ENCODE results near the gene TTLL8.

The TTLL8 gene

GRCh38 chr22:50047346-50047745, 10.8 kb downstream of the TTLL8 start:
- Histone ChIP-seq H3K4me1 (ENCODE audit: control insufficient read depth, insufficient read depth, low read length) (no peaks in the 10 kb centered on the region), H3K9me3 (ENCODE audit: control insufficient read depth, insufficient read depth, low read length) (no peaks in the 10 kb centered on the region), H3K36me3 (ENCODE audit: control insufficient read depth, insufficient read depth, low read length) (no peaks in the 10 kb centered on the region), H3K9ac (ENCODE audit: low read depth, low read length) (no peak overlapping the region), H3K27me3 (ENCODE audit: control insufficient read depth, insufficient read depth, low read length) (no peaks in the 10 kb centered on the region), H3K27ac (ENCODE audit: low read depth, low read length) (no peak overlapping the region), H3K4me3 (ENCODE audit: low read depth, low read length) (no peak overlapping the region)

- Histone ChIP-seq H3K27ac (ENCODE audit: low read depth, low read length) (no peak overlapping the region), H3K4me3 (ENCODE audit: low read depth, low read length) (no peak overlapping the region), H3K27me3 (ENCODE audit: control insufficient read depth, insufficient read depth, low read length) (no peaks in the 10 kb centered on the region), H3K9ac (ENCODE audit: low read depth, low read length) (no peak overlapping the region), H3K9me3 (ENCODE audit: control insufficient read depth, insufficient read depth, low read length) (no peaks in the 10 kb centered on the region), H3K4me1 (ENCODE audit: control insufficient read depth, insufficient read depth, low read length) (no peaks in the 10 kb centered on the region), H3K36me3 (ENCODE audit: control insufficient read depth, insufficient read depth, low read length) (no peaks in the 10 kb centered on the region)
Measured at GRCh38 chr22:50046481-50047245, 11.4 kb downstream of the TTLL8 start.

GRCh38 chr22:50046019-50046415, 12.1 kb downstream of the TTLL8 start:
- H3K4me1 ChIP-seq (ENCODE audit: control insufficient read depth, insufficient read depth, low read length): no peaks in the 10 kb centered on the region
- no peak overlapping the region for H3K27ac ChIP-seq (ENCODE audit: low read depth, low read length)
- H3K4me3 ChIP-seq (ENCODE audit: low read depth, low read length): no peak overlapping the region
- no peaks in the 10 kb centered on the region for H3K27me3 ChIP-seq (ENCODE audit: control insufficient read depth, insufficient read depth, low read length)
- no peaks in the 10 kb centered on the region for H3K36me3 ChIP-seq (ENCODE audit: control insufficient read depth, insufficient read depth, low read length)
- no peak overlapping the region for H3K9ac ChIP-seq (ENCODE audit: low read depth, low read length)
- H3K9me3 ChIP-seq (ENCODE audit: control insufficient read depth, insufficient read depth, low read length): no peaks in the 10 kb centered on the region

- Histone ChIP-seq H3K9ac (ENCODE audit: low read depth, low read length) (no peak overlapping the region), H3K4me1 (ENCODE audit: control insufficient read depth, insufficient read depth, low read length) (no peaks in the 10 kb centered on the region), H3K4me3 (ENCODE audit: low read depth, low read length) (no peak overlapping the region), H3K27me3 (ENCODE audit: control insufficient read depth, insufficient read depth, low read length) (no peaks in the 10 kb centered on the region), H3K27ac (ENCODE audit: low read depth, low read length) (no peak overlapping the region), H3K9me3 (ENCODE audit: control insufficient read depth, insufficient read depth, low read length) (no peaks in the 10 kb centered on the region), H3K36me3 (ENCODE audit: control insufficient read depth, insufficient read depth, low read length) (no peaks in the 10 kb centered on the region)
Measured at GRCh38 chr22:50045211-50046018, 12.7 kb downstream of the TTLL8 start.

GRCh38 chr22:50044485-50045118, 13.5 kb downstream of the TTLL8 start:
- no peaks in the 10 kb centered on the region for H3K36me3 ChIP-seq (ENCODE audit: control insufficient read depth, insufficient read depth, low read length)
- H3K4me1 ChIP-seq (ENCODE audit: control insufficient read depth, insufficient read depth, low read length): no peaks in the 10 kb centered on the region
- H3K27me3 ChIP-seq (ENCODE audit: control insufficient read depth, insufficient read depth, low read length): no peaks in the 10 kb centered on the region
- H3K9ac ChIP-seq (ENCODE audit: low read depth, low read length): no peak overlapping the region
- H3K27ac ChIP-seq (ENCODE audit: low read depth, low read length): no peak overlapping the region
- no peaks in the 10 kb centered on the region for H3K9me3 ChIP-seq (ENCODE audit: control insufficient read depth, insufficient read depth, low read length)
- H3K4me3 ChIP-seq (ENCODE audit: low read depth, low read length): no peak overlapping the region

GRCh38 chr22:50041361-50042065, 16.6 kb downstream of the TTLL8 start:
- no peak overlapping the region for H3K9ac ChIP-seq (ENCODE audit: low read depth, low read length)
- H3K4me3 ChIP-seq (ENCODE audit: low read depth, low read length): no peak overlapping the region
- H3K9me3 ChIP-seq (ENCODE audit: control insufficient read depth, insufficient read depth, low read length): no peaks in the 10 kb centered on the region
- H3K27ac ChIP-seq (ENCODE audit: low read depth, low read length): no peak overlapping the region
- no peaks in the 10 kb centered on the region for H3K4me1 ChIP-seq (ENCODE audit: control insufficient read depth, insufficient read depth, low read length)
- no peaks in the 10 kb centered on the region for H3K36me3 ChIP-seq (ENCODE audit: control insufficient read depth, insufficient read depth, low read length)
- no peaks in the 10 kb centered on the region for H3K27me3 ChIP-seq (ENCODE audit: control insufficient read depth, insufficient read depth, low read length)

GRCh38 chr22:50040717-50041116, 17.4 kb downstream of the TTLL8 start:
- Histone ChIP-seq H3K9me3 (ENCODE audit: control insufficient read depth, insufficient read depth, low read length) (no peaks in the 10 kb centered on the region), H3K4me3 (ENCODE audit: low read depth, low read length) (no peak overlapping the region), H3K9ac (ENCODE audit: low read depth, low read length) (no peak overlapping the region), H3K36me3 (ENCODE audit: control insufficient read depth, insufficient read depth, low read length) (no peaks in the 10 kb centered on the region), H3K27me3 (ENCODE audit: control insufficient read depth, insufficient read depth, low read length) (no peaks in the 10 kb centered on the region), H3K4me1 (ENCODE audit: control insufficient read depth, insufficient read depth, low read length) (no peaks in the 10 kb centered on the region), H3K27ac (ENCODE audit: low read depth, low read length) (no peak overlapping the region)

GRCh38 chr22:50039669-50040443, 18.2 kb downstream of the TTLL8 start:
- Histone ChIP-seq H3K9me3 (ENCODE audit: control insufficient read depth, insufficient read depth, low read length) (no peaks in the 10 kb centered on the region), H3K9ac (ENCODE audit: low read depth, low read length) (no peak overlapping the region), H3K36me3 (ENCODE audit: control insufficient read depth, insufficient read depth, low read length) (no peaks in the 10 kb centered on the region), H3K27ac (ENCODE audit: low read depth, low read length) (no peak overlapping the region), H3K4me3 (ENCODE audit: low read depth, low read length) (no peak overlapping the region), H3K4me1 (ENCODE audit: control insufficient read depth, insufficient read depth, low read length) (no peaks in the 10 kb centered on the region), H3K27me3 (ENCODE audit: control insufficient read depth, insufficient read depth, low read length) (no peaks in the 10 kb centered on the region)

GRCh38 chr22:50035976-50036724, 21.9 kb downstream of the TTLL8 start:
- Histone ChIP-seq H3K36me3 (ENCODE audit: control insufficient read depth, insufficient read depth, low read length) (no peaks in the 10 kb centered on the region), H3K4me1 (ENCODE audit: control insufficient read depth, insufficient read depth, low read length) (no peaks in the 10 kb centered on the region), H3K27me3 (ENCODE audit: control insufficient read depth, insufficient read depth, low read length) (no peaks in the 10 kb centered on the region)

More at GRCh38 chr22:50035976-50036724, 21.9 kb downstream of the TTLL8 start:
- Histone ChIP-seq H3K9ac (ENCODE audit: low read depth, low read length) (no peak overlapping the region), H3K4me3 (ENCODE audit: low read depth, low read length) (no peak overlapping the region), H3K27ac (ENCODE audit: low read depth, low read length) (no peak overlapping the region), H3K9me3 (ENCODE audit: control insufficient read depth, insufficient read depth, low read length) (no peaks in the 10 kb centered on the region)
